GM19099 (cell line): ENCODE data around the gene IGSF1.

Experiments
- POLR2A ChIP-seq: IDR thresholded peaks from 3 replicates; pipeline ENCODE4 v1.6.1; 2011; ENCODE audit warnings: low read depth; ENCODE audit not compliant: insufficient read length; ENCODE audit errors: extremely low read depth

IGSF1 gene

GRCh38 chrX:131235768-131236545 lies 53.1 kb downstream of the IGSF1 start:
- no peak for TF ChIP-seq POLR2A

DNA sequence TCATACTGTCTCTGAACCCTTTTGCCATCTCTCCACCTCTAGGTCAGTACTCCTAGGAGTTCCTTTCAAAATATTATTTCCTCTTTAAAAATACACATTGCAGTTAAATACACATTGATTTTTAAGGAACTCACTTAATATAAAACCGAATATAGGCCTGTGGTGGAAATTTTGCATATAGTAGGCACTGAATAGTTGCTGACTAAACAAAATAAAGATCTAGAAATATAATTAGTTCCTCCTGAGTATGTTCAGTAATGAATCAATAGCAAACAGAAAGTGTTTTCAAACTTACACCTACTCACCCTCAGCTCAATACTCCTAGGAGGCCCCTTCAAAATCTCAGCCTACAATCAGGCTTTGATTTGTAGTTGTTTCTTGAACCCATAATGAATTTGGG lies 61.5 kb downstream of the IGSF1 start:
- TF ChIP-seq POLR2A, result no peak

- TF ChIP-seq POLR2A, result no peak
These were observed 62.5 kb downstream of the IGSF1 start for GRCh38 chrX:131226591-131226990.

DNA sequence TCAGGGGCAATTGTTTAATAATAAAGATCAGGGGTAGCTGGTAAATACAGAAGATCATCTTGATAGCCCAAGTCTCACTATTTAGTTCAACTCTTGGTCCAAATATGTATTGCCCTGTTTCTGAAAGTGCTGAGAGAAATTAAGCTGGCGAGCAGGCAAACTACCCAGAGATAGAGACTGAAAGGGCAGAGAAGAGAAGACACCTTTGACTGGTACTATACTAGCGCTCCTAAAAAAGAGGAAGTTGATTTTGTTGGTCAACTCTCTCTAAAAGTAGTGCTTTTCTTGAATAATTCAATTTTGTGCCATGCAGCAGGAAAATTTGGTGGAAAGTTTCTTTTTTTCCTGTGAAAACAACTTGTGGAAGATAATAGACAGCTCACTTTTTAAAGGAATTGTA lies 64.0 kb downstream of the IGSF1 start:
- no peak for TF ChIP-seq POLR2A
